HepG2 (cell line): Measurements from ENCODE around the gene DTYMK. TPM values are rescaled to one million over a fixed set of nuclear protein-coding genes. Genes with fewer than 3 reads are reported as not detected.

Source experiments
- ATAC-seq: fragments of 200-7000 bp; cut with Tn5 transposase; 3 replicates; pipeline ENCODE4 v1.9.1; 2020; ENCODE audit warnings: mild to moderate bottlenecking, moderate library complexity
- BruUV-seq: library from RNA; stranded (reverse); fragments of 400-500 nt; replicated peaks from 2 replicates; lab custom pipeline; 2021; lab: Mats Ljungman, UMichigan
- CTCF ChIA-PET: fragments of 300-600 bp; formaldehyde crosslinking; extraction: SDS; loops from one replicate; lab custom pipeline; 2021; ENCODE audit warnings: low total read pairs, inconsistent platforms, low intra/inter-chr PET ratio; lab: Yijun Ruan, JAX
- POLR2A ChIA-PET: fragments of 350-600 bp; sonication (Branson Sonifier 250); formaldehyde crosslinking; loops from one replicate; lab custom pipeline; 2020; ENCODE audit warnings: antibody characterized with exemption, inconsistent platforms; lab: Yijun Ruan, JAX
- DNase-seq: peaks from one replicate; pipeline ENCODE4 v3.0.0-alpha.2; 2015; ENCODE audit warnings: low spot score
- FAIRE-seq: peaks from 3 replicates; lab custom pipeline; 2011; peaks lifted over from hg19 to GRCh38; lab: Jason Lieb, UNC
- H2AFZ ChIP-seq: one replicate; pipeline ENCODE4 v1.6.1; 2011; ENCODE audit warnings: low read length, inconsistent platforms
- H3K27ac ChIP-seq: fragments of 300-600 bp; 3 replicates; pipeline ENCODE4 v1.8.0; 2011; ENCODE audit warnings: mixed run types, mild to moderate bottlenecking, mixed read lengths, low read length, inconsistent platforms; ENCODE audit not compliant: insufficient read depth; ENCODE audit errors: extremely low read length
- H3K27me3 ChIP-seq, 2 experiments: fragments of 200-600 bp in 1 of 2; 2 replicates in 1 of 2; 3 replicates in 1 of 2; pipeline versions ENCODE4 v1.6.0 to v1.8.0; 2011; ENCODE audit warnings: low read length in 2 of 2, mild to moderate bottlenecking in 2 of 2, moderate library complexity in 2 of 2, inconsistent platforms in 1 of 2; ENCODE audit not compliant: insufficient read depth in 2 of 2, control insufficient read depth in 1 of 2
- H3K36me3 ChIP-seq, 2 experiments: fragments of 200-600 bp in 1 of 2; replicated peaks in 1 of 2; 2 replicates in 1 of 2; 3 replicates in 1 of 2; pipeline versions ENCODE4 v1.5.1 to v1.8.0; 2011; ENCODE audit warnings: low read length in 2 of 2, inconsistent platforms in 1 of 2; ENCODE audit not compliant: insufficient read depth in 2 of 2, control insufficient read depth in 1 of 2
- H3K4me1 ChIP-seq: 2 replicates; pipeline ENCODE4 v1.5.1; 2012; ENCODE audit warnings: low read length, inconsistent platforms; ENCODE audit not compliant: insufficient read depth
- H3K4me2 ChIP-seq: 2 replicates; pipeline ENCODE4 v1.6.0; 2011; ENCODE audit warnings: low read depth, low read length, inconsistent platforms
- H3K4me3 ChIP-seq, 3 experiments: fragments of 200-600 bp in 1 of 3; sonication (generic), shearing (Covaris generic) in 1 of 3; replicated peaks in 1 of 3; 2 replicates each; pipeline ENCODE4 v1.5.1; 2011 to 2016; ENCODE audit warnings: low read length in 3 of 3, inconsistent platforms in 2 of 3, low read depth in 2 of 3, mild to moderate bottlenecking in 2 of 3, control low read depth in 1 of 3, mixed read lengths in 1 of 3; ENCODE audit not compliant: insufficient read depth in 1 of 3
- H3K79me2 ChIP-seq: one replicate; pipeline ENCODE4 v1.6.1; 2011; ENCODE audit warnings: low read length, inconsistent platforms; ENCODE audit not compliant: insufficient read depth
- H3K9ac ChIP-seq: 2 replicates; pipeline ENCODE4 v1.6.0; 2011; ENCODE audit warnings: mild to moderate bottlenecking, low read depth, low read length, inconsistent platforms; ENCODE audit not compliant: insufficient read depth
- H3K9me3 ChIP-seq: 2 replicates; pipeline ENCODE4 v1.5.1; 2012; ENCODE audit warnings: mild to moderate bottlenecking, low read length
- H4K20me1 ChIP-seq: 2 replicates; pipeline ENCODE4 v1.6.0; 2011; ENCODE audit warnings: inconsistent platforms, mild to moderate bottlenecking, low read length, moderate library complexity; ENCODE audit not compliant: insufficient read depth
- AGO2 ChIP-seq: fragments of 200-400 bp; formaldehyde crosslinking; optimal IDR thresholded peaks from 2 replicates; pipeline ENCODE3; 2017; ENCODE audit warnings: mild to moderate bottlenecking, low read depth, low read length, moderate library complexity
- DR1 ChIP-seq: sonication (generic); formaldehyde crosslinking; IDR thresholded peaks from 2 replicates; pipeline ENCODE4 v1.8.0; 2021; ENCODE audit warnings: mild to moderate bottlenecking, missing genetic modification reagents, inconsistent platforms
- RBM22 ChIP-seq: fragments of 200-400 bp; formaldehyde crosslinking; optimal IDR thresholded peaks from 2 replicates; pipeline ENCODE3; 2017; ENCODE audit warnings: mild to moderate bottlenecking, low read length, moderate library complexity
- ZNF772 ChIP-seq: sonication (generic); formaldehyde crosslinking; IDR thresholded peaks from 2 replicates; pipeline ENCODE4 v1.5.0; 2020; ENCODE audit warnings: mild to moderate bottlenecking, missing genetic modification reagents
- WGBS: methylation state at CpG from one replicate; pipeline ENCODE4 v1.1.6; 2017; ENCODE audit warnings: low lambda C conversion rate; 5-methylcytosine and 5-hydroxymethylcytosine counted together
- in situ Hi-C: cut with HindIII; loops from 2 replicates; pipeline ENCODE4 v1.10.0; 2017; ENCODE audit warnings: low pct_unique_long_range_greater_than_20kb; ENCODE audit not compliant: extremely low pct_ligation_motif_present
- intact Hi-C: fragments of 100-400 bp; cut with micrococcal nuclease; formaldehyde crosslinking; loops from one replicate; pipeline ENCODE4 v1.10.0; 2022; ENCODE audit not compliant: unreplicated experiment
- polyA plus RNA-seq, 8 experiments: library from polyadenylated mRNA; depleted of rRNA in 3 of 8; stranded (reverse) in 7 of 8; unstranded in 1 of 8; fragments of >200 nt; fragmentation: Illumina TruSeq in 4 of 8; extraction: Trizol in 4 of 8; gene quantifications; 2 replicates each; pipeline versions ENCODE4 v1.2.1 to v1.2.3, GENCODE V29; 2011 to 2016; ENCODE audit warnings: low read depth in 4 of 8, missing spikeins in 1 of 8, mixed read lengths in 1 of 8; ENCODE audit not compliant: insufficient read depth in 1 of 8
- total RNA-seq, 5 experiments: library from RNA; depleted of rRNA; stranded (reverse); fragments of >200 nt; fragmentation: Illumina TruSeq; extraction: Trizol; gene quantifications; 2 replicates each; pipeline ENCODE4 v1.2.3, GENCODE V29; 2016; ENCODE audit warnings: low read depth in 1 of 5

DTYMK gene
- total and polyA plus RNA-seq, 2 of the 13 experiments (the other 11 are each of a cell fraction or from before 2014, with no cell fraction given): 57.5 to 134 TPM

- ChIA-PET CTCF (interaction anchor here (1.5 kb wide), 1 partner anchor 62 kb away, joined by 3 read pairs; no protein-coding TSS in a partner anchor), POLR2A (interaction anchor here (2.2 kb wide), 1 partner anchor 12 kb away, joined by 12 read pairs; no protein-coding TSS in a partner anchor)
- Histone ChIP-seq H2AFZ (no peak overlapping the region), H3K4me3 (no peak overlapping the region), H3K27ac (no peak overlapping the region), H3K9me3 (no peaks in the 10 kb centered on the region), H3K36me3 (peaks cover 41 to 73% of the 10 kb centered on the region in 2 experiments), H3K4me1 (peaks cover 14% of the 10 kb centered on the region), H4K20me1 (no peaks in the 10 kb centered on the region; the same call in 1 of the 2 replicates), H3K79me2 (peaks cover 7% of the 10 kb centered on the region), H3K4me2 (no peak overlapping the region), H3K9ac (no peak overlapping the region)
- in situ Hi-C loops (loop anchor here (5.0 kb wide), 1 partner anchor 106 kb away; no protein-coding TSS in a partner anchor), intact Hi-C loops (no loop called here)
- no peak for DNase-seq
- no peak for FAIRE-seq
- 94% methylated on average over 14 of the region's 15 CpGs for WGBS
- BruUV-seq: no TSS peak
- no peak for TF ChIP-seq ZNF772 (CRISPR knock-in tag)
- peak; percentile 45 for TF ChIP-seq AGO2
- peak; percentile 87 for TF ChIP-seq RBM22
- TF ChIP-seq, all 625 proteins: peak for 2
- no peaks in the 10 kb centered on the region for H3K27me3 ChIP-seq
- no peak for ATAC-seq
Observed at GRCh38 chr2:241657786-241658254, 28.8 kb downstream of the DTYMK start.

GRCh38 chr2:241656190-241656741 is 30.3 kb downstream of the DTYMK start:
- Histone ChIP-seq H3K27me3 (no peaks in the 10 kb centered on the region), H3K9ac (no peak overlapping the region), H3K4me1 (peaks cover 17% of the 10 kb centered on the region), H3K9me3 (no peaks in the 10 kb centered on the region), H3K79me2 (peaks cover 21% of the 10 kb centered on the region), H3K4me2 (no peak overlapping the region), H3K4me3 (no peak overlapping the region), H3K27ac (no peak overlapping the region), H4K20me1 (no peaks in the 10 kb centered on the region; the same call in 1 of the 2 replicates), H2AFZ (no peak overlapping the region), H3K36me3 (peaks cover 44 to 78% of the 10 kb centered on the region in 2 experiments)
- intact Hi-C loops: no loop called here
- 99% methylated on average over 13 of the region's 13 CpGs for WGBS
- no peak for ATAC-seq
- CTCF ChIA-PET: interaction anchor here (1.5 kb wide), 1 partner anchor 61 kb away, joined by 3 read pairs; no protein-coding TSS in a partner anchor
- DNase-seq: no peak
- in situ Hi-C loops: loop anchor here (5.0 kb wide), 1 partner anchor 104 kb away; no protein-coding TSS in a partner anchor
- no peak for FAIRE-seq
- POLR2A ChIA-PET: no interaction called here
- no peak for TF ChIP-seq DR1 (CRISPR knock-in tag)
- TF ChIP-seq AGO2: peak; percentile 40
- BruUV-seq: no TSS peak
